ENCODE results near the gene B4GALT2. TPM values are rescaled to one million over a fixed set of nuclear protein-coding genes. Genes with fewer than 3 reads are reported as not detected.

B4GALT2 gene
- total and polyA plus RNA-seq, 9 of the 15 experiments (the other 6 are each of a cell fraction or from before 2014, with no cell fraction given): 1.3 to 86.8 (median 43.8) TPM

DNA sequence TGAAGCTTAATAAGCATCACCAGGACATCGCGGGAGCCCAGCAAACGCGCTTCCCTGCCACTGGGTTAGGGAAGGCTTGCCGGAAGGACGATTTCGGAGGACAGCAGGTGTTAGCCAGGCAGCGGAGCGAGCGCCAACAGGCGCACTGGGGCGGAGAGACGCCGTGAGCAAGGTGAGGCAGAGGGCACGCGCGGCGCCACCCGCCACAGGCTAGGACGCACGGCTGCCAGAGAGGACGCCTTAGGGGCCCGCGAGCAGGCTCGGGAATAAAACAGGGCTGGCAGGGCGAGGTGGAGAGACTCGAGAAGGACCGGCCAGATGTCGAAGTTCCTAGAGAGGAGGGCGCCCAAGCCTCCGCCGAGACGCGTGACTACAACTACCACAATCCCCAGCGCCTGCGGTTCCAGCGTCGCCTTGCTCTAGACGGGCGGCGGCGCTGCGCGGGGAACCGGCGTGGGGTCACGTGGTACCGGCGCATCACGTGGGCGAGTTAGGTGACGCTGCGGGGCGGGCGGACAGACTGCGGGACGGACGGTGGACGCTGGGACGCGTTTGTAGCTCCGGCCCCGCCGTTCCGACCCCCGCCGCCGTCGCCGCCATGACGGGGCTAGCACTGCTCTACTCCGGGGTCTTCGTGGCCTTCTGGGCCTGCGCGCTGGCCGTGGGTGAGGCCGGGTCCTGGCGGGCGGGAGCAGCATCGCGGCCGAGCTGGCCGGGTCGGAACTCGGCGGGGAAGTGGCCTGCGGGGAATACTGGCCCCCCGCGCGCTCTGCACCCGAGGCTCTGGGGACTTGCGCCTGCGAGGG lies 4.4 kb upstream of the B4GALT2 start, which contains the start of gene ATP6V0B (continued):
- TF ChIP-seq, protein P1, sequence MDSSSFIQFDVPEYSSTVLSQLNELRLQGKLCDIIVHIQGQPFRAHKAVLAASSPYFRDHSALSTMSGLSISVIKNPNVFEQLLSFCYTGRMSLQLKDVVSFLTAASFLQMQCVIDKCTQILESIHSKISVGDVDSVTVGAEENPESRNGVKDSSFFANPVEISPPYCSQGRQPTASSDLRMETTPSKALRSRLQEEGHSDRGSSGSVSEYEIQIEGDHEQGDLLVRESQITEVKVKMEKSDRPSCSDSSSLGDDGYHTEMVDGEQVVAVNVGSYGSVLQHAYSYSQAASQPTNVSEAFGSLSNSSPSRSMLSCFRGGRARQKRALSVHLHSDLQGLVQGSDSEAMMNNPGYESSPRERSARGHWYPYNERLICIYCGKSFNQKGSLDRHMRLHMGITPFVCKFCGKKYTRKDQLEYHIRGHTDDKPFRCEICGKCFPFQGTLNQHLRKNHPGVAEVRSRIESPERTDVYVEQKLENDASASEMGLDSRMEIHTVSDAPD (CRISPR knock-in tag; IDR thresholded peaks at IDR 0.05): no peak
- TF ChIP-seq ZBTB33 (CRISPR knock-in tag; IDR thresholded peaks at IDR 0.05) (peak; percentile 57; the same call in 1 of the 2 replicates), PHTF2 (CRISPR knock-in tag; IDR thresholded peaks at IDR 0.05) (no peak), MLX (CRISPR knock-in tag; conservative IDR thresholded peaks at IDR 0.05) (0 out of 4 replicates have a peak, but pooled peaks of 1 of the 2 experiments have one; percentile 39), ZFX (CRISPR knock-in tag; IDR thresholded peaks at IDR 0.05) (peak; percentile 94), TAL1 (IDR thresholded peaks at IDR 0.05) (no peak), ZNF780A (CRISPR knock-in tag; IDR thresholded peaks at IDR 0.05) (no peak), HDAC2 (IDR thresholded peaks at IDR 0.05) (peak; percentile 29; the same call in 1 of the 2 replicates), TEAD2 (tag; IDR thresholded peaks at IDR 0.05) (no peak), ARNT (IDR thresholded peaks at IDR 0.05) (no peak), ETS2 (tag; IDR thresholded peaks at IDR 0.05; ENCODE audit: borderline replicate concordance, poor library complexity, severe bottlenecking) (no peak), LEF1 (IDR thresholded peaks at IDR 0.05) (no peak), HDAC1 (IDR thresholded peaks at IDR 0.05) (peak in 1 of 2 experiments; percentile 71; a peak in 1 of 4 replicates), ZNF212 (CRISPR knock-in tag; IDR thresholded peaks at IDR 0.05) (no peak), ZNF23 (CRISPR knock-in tag; IDR thresholded peaks at IDR 0.05) (no peak), CHD4 (IDR thresholded peaks at IDR 0.05; ENCODE audit: insufficient read depth, insufficient replicate concordance, low read depth, low read length, poor library complexity, severe bottlenecking) (no peak), ELF1 (tag; IDR thresholded peaks at IDR 0.05) (peak; percentile 43), EP300 (IDR thresholded peaks at IDR 0.05; ENCODE audit: low read length) (no peak; the same call in 1 of the 2 replicates), DPF2 (IDR thresholded peaks at IDR 0.05) (no peak), MTA1 (IDR thresholded peaks at IDR 0.05; ENCODE audit: borderline replicate concordance) (peak; percentile 98), CBX2 (IDR thresholded peaks at IDR 0.05; ENCODE audit: insufficient read depth, low read length, poor library complexity, severe bottlenecking) (no peak)
- TF ChIP-seq, protein P2, sequence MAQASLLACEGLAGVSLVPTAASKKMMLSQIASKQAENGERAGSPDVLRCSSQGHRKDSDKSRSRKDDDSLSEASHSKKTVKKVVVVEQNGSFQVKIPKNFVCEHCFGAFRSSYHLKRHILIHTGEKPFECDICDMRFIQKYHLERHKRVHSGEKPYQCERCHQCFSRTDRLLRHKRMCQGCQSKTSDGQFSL (CRISPR knock-in tag; IDR thresholded peaks at IDR 0.05): 0 out of 2 replicates have a peak, but pooled peaks have one; percentile 7
- TF ChIP-seq, protein P2 (tag; IDR thresholded peaks at IDR 0.05): no peak
- TF ChIP-seq, protein P3, sequence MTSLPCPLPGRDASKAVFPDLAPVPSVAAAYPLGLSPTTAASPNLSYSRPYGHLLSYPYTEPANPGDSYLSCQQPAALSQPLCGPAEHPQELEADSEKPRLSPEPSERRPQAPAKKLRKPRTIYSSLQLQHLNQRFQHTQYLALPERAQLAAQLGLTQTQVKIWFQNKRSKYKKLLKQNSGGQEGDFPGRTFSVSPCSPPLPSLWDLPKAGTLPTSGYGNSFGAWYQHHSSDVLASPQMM (CRISPR knock-in tag; IDR thresholded peaks at IDR 0.05): no peak

All from K562 (cell line).